Breast epithelium (tissue), 4 donors: ENCODE results near the gene E2F3. TPM values are rescaled to one million over a fixed set of nuclear protein-coding genes. Genes with fewer than 3 reads are reported as not detected.

Experiments
- DNase-seq, 2 donors: peaks; one replicate each; pipeline ENCODE4 v3.0.0-alpha.2; 2019; ENCODE audit warnings: low spot score in 2 of 2
- H3K27ac ChIP-seq, 2 donors: fragments of 200-600 bp; sonication (generic) in 1 of 2; one replicate each; pipeline ENCODE4 v1.5.1; 2016 to 2019; ENCODE audit warnings: mild to moderate bottlenecking in 1 of 2
- H3K27me3 ChIP-seq, 2 donors: fragments of 200-600 bp; sonication (generic) in 1 of 2; one replicate each; pipeline versions ENCODE4 v1.5.1 to v1.6.0; 2017 to 2019; ENCODE audit warnings: control low read depth in 1 of 2, mild to moderate bottlenecking in 1 of 2
- H3K36me3 ChIP-seq: fragments of 200-600 bp; one replicate; pipeline ENCODE4 v1.5.1; 2019
- H3K4me1 ChIP-seq, 2 donors: fragments of 200-600 bp; sonication (generic); one replicate each; pipeline ENCODE4 v1.5.1; 2016 to 2019; ENCODE audit warnings: control low read depth in 1 of 2
- H3K4me3 ChIP-seq, 3 donors: fragments of 200-600 bp; sonication (generic); 1 replicate in 2 of 3; 2 replicates in 1 of 3; pipeline ENCODE4 v1.5.1; 2016 to 2019; ENCODE audit warnings: mild to moderate bottlenecking in 3 of 3, moderate library complexity in 2 of 3
- H3K9me3 ChIP-seq, 2 donors: fragments of 200-600 bp; sonication (generic) in 1 of 2; one replicate each; pipeline ENCODE4 v1.5.1; 2016 to 2019; ENCODE audit warnings: control low read depth in 1 of 2
- POLR2A ChIP-seq: fragments of 450-650 bp; IDR thresholded peaks from one replicate; pipeline ENCODE4 v1.6.1; 2016; ENCODE audit warnings: antibody characterized with exemption, mild to moderate bottlenecking, moderate library complexity
- POLR2AphosphoS5 ChIP-seq, 3 donors: sonication (generic); formaldehyde crosslinking; IDR thresholded peaks; one replicate each; pipeline ENCODE4 v1.6.1; 2017; ENCODE audit warnings: antibody characterized with exemption in 3 of 3
- intact Hi-C: fragments of 100-400 bp; cut with DNase I; formaldehyde crosslinking; loops from one replicate; pipeline ENCODE4 v1.15.1; 2023; ENCODE audit warnings: low total_unique reads
- total RNA-seq, 3 donors: library from RNA; depleted of rRNA; stranded (reverse); fragments of >200 nt; gene quantifications; one replicate each; pipeline ENCODE4 v1.1.0, GENCODE V29; 2016
- TF ChIP-seq, protein P1 (sequence below), 3 donors: fragments of 450-650 bp; IDR thresholded peaks; one replicate each; pipeline ENCODE4 v1.5.1; 2016 to 2017; ENCODE audit warnings: antibody characterized with exemption in 3 of 3, mild to moderate bottlenecking in 3 of 3, moderate library complexity in 3 of 3

Gene E2F3
- total RNA-seq, 3 donors from 2014 or later = 4.9 to 8.5 (median 7.5) TPM

DNA sequence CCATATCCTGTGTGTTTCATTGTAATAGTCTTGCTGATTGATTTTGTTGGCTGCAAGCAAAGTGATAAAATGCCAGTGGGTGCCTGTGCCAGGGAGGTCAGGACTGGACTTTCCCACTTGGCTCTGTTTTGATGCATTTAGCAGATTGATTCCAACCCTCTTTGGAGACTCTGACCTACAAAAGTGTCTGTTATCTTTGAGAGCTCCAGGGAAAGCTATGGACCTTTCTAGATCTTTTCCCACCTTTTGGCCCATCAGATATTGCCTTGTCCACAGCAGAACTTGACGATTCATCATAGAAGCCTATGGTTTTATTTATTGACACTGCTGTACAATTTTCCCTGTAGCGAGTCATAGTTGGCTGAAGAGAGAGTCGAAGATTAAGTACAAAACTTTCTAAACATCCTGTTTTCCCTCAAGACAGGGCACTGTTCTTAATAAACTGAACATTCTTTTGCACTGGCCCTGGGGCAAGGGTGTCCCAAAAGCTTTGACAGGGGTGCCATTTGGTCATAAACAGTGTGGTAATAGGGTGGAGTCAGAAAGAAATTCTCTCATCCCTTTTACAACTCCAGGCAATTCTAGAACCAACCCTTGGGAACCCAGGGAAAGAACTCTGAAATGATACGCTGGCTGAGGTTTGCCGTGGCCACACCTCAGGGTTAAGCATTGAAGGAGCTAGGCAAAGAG lies 53.7 kb downstream of the E2F3 start:
- H3K27ac ChIP-seq = peak overlapping the region in 1 of 2 donors; percentile 21
- no peaks in the 10 kb centered on the region for H3K9me3 ChIP-seq
- no peak for DNase-seq
- no peaks in the 10 kb centered on the region for H3K36me3 ChIP-seq
- H3K27me3 ChIP-seq = no peaks in the 10 kb centered on the region
- intact Hi-C loops = no loop called here
- no peaks in the 10 kb centered on the region for H3K4me1 ChIP-seq
- H3K4me3 ChIP-seq = no peak overlapping the region
- TF ChIP-seq POLR2AphosphoS5 (IDR thresholded peaks at IDR 0.05) = no peak
- TF ChIP-seq POLR2A = no peak
- TF ChIP-seq, protein P1, sequence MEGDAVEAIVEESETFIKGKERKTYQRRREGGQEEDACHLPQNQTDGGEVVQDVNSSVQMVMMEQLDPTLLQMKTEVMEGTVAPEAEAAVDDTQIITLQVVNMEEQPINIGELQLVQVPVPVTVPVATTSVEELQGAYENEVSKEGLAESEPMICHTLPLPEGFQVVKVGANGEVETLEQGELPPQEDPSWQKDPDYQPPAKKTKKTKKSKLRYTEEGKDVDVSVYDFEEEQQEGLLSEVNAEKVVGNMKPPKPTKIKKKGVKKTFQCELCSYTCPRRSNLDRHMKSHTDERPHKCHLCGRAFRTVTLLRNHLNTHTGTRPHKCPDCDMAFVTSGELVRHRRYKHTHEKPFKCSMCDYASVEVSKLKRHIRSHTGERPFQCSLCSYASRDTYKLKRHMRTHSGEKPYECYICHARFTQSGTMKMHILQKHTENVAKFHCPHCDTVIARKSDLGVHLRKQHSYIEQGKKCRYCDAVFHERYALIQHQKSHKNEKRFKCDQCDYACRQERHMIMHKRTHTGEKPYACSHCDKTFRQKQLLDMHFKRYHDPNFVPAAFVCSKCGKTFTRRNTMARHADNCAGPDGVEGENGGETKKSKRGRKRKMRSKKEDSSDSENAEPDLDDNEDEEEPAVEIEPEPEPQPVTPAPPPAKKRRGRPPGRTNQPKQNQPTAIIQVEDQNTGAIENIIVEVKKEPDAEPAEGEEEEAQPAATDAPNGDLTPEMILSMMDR (IDR thresholded peaks at IDR 0.05) = no peak

DNA sequence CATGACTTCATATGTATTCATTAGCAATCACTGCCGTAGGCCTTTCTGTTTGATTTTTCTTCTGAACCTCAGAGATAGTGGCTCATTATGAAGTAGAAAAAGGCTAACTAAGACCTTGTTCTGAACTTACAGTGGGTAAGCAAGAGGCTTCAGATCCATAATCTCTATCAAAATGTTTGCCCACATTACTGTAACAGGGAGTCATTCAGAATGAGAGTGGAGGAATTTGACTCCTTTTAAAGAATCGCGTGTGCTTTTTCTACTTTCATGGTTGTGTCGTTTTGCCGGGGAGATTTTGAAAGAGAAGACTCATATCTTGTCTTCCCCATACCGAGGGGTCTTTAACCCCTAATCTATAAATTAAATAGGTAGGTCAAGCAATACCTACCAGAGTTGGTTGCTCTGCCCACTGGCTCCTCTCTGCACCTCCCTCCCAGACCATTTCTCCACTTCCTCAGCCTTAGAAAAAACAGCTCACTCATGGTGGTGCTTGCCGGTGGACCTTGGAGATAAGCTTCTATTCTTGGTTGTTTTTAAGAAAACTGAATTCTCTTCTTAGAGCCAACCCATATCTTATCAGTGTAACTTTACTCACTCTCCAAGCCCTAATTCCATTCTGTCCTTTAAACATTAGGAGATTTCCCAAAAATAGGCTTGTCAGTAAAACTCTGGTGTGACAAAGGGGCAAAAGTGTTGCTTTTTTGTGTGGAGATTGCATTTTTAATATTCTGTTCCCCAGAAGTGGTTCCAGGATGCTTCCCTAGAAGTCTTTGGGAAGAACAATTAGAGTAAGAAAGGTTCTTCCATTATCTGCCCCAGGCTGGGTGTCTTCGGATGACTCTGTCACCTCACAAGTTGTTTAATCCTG lies 56.6 kb downstream of the E2F3 start:
- intact Hi-C loops = no loop called here
- TF ChIP-seq, protein P1 (IDR thresholded peaks at IDR 0.05) = no peak
- no peak for TF ChIP-seq POLR2A
- TF ChIP-seq POLR2AphosphoS5 (IDR thresholded peaks at IDR 0.05) = no peak
- no peaks in the 10 kb centered on the region for H3K4me1 ChIP-seq

DNA sequence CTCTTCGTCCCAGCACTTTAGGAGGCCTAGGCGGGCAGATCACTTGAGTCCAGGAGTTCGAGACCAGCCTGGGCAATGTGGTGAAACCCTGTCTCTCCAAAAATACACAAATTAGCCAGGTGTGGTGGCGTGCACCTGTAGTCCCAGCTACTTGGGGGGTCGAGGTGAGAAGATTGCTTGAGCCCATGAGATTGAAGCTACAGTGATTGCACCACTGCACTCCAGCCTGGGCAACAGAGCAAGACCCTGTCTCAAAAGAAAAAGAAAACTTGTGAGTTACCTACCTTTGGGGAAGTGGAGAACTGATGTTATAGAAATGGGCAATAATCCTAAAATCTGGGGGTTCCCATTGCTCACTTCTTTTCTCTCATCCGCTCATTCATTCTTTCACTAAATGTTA lies 58.0 kb downstream of the E2F3 start:
- intact Hi-C loops = no loop called here
- TF ChIP-seq, protein P1 (IDR thresholded peaks at IDR 0.05) = no peak
- TF ChIP-seq POLR2AphosphoS5 (IDR thresholded peaks at IDR 0.05) = no peak
- no peak for TF ChIP-seq POLR2A
- H3K27ac ChIP-seq = no peak overlapping the region

More for the DNA sequence above, 56.6 kb downstream of the E2F3 start:
- no peaks in the 10 kb centered on the region for H3K9me3 ChIP-seq
- H3K27ac ChIP-seq = no peak overlapping the region
- DNase-seq = no peak
- H3K4me3 ChIP-seq = no peak overlapping the region
- no peaks in the 10 kb centered on the region for H3K36me3 ChIP-seq
- no peaks in the 10 kb centered on the region for H3K27me3 ChIP-seq

DNA sequence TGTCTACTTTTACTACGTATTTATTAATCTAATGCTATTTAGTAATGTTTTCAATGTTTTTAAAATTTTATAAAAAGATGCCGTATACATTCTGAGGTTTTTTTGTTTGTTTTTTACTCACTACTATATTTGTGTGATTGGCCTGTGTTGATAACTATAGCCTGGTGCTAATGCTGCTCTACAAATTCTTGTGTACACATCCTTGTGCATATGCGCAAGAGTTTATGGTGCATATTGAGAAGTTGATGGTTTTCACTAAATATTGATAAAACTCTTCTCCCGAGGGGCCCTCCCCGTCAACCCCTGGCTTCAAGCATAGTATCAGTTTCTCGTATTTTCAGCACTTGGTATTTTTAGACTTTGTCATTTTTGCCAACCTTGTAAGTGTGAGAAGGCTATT lies 59.9 kb downstream of the E2F3 start:
- H3K4me3 ChIP-seq = no peak overlapping the region
- no peaks in the 10 kb centered on the region for H3K4me1 ChIP-seq
- no peak for DNase-seq
- H3K36me3 ChIP-seq = no peaks in the 10 kb centered on the region
- intact Hi-C loops = no loop called here
- TF ChIP-seq POLR2A (no peak), POLR2AphosphoS5 (IDR thresholded peaks at IDR 0.05) (no peak)
- TF ChIP-seq, protein P1 (IDR thresholded peaks at IDR 0.05) = no peak
- no peak overlapping the region for H3K27ac ChIP-seq
- no peaks in the 10 kb centered on the region for H3K9me3 ChIP-seq
- no peaks in the 10 kb centered on the region for H3K27me3 ChIP-seq

More for the DNA sequence above, 58.0 kb downstream of the E2F3 start:
- no peaks in the 10 kb centered on the region for H3K9me3 ChIP-seq
- no peak for DNase-seq
- no peaks in the 10 kb centered on the region for H3K4me1 ChIP-seq
- no peaks in the 10 kb centered on the region for H3K27me3 ChIP-seq
- no peak overlapping the region for H3K4me3 ChIP-seq
- no peaks in the 10 kb centered on the region for H3K36me3 ChIP-seq

DNA sequence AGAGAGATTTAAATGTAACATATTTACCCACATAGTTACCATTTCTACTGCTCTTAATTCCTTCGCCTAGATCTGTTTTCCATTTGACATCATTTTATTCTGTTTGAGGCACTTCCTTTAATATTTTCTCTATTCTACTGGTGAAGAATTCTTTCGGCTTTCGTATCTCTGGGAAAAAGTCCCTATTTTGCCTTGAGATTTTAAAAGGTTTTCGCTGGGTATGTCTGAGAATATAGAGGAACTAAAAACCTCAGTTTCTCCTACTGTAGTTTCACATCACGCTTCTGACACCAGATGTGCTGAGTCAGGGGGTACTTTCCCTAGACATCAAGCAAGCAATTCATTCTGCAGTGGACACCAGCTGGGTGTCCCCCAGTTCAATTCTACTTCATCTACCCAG lies 61.7 kb downstream of the E2F3 start:
- TF ChIP-seq, protein P1 (IDR thresholded peaks at IDR 0.05) = no peak
- no peak for TF ChIP-seq POLR2AphosphoS5 (IDR thresholded peaks at IDR 0.05)
- TF ChIP-seq POLR2A = no peak
- H3K9me3 ChIP-seq = no peaks in the 10 kb centered on the region
- H3K4me1 ChIP-seq = no peaks in the 10 kb centered on the region
- no peak overlapping the region for H3K27ac ChIP-seq
- H3K27me3 ChIP-seq = no peaks in the 10 kb centered on the region
- H3K4me3 ChIP-seq = no peak overlapping the region
- intact Hi-C loops = no loop called here
- no peak for DNase-seq
- no peaks in the 10 kb centered on the region for H3K36me3 ChIP-seq
